HepG2 (cell line): ENCODE measurements around the gene RNU4-1.
"Not testable (repeated sequence)": the region's sequence is repeated elsewhere in the genome, so short reads cannot be mapped to it uniquely, and the experiment has no call there.

Experiments
- CBX5 ChIP-seq: sonication (generic); formaldehyde crosslinking; IDR thresholded peaks from 2 replicates; pipeline ENCODE4 v1.4.0; 2020; ENCODE audit warnings: missing genetic modification reagents, borderline replicate concordance
- HMG20A ChIP-seq: IDR thresholded peaks from 2 replicates; pipeline ENCODE4 v1.6.1; 2016; ENCODE audit warnings: borderline replicate concordance
- PHF21A ChIP-seq: sonication (generic); formaldehyde crosslinking; IDR thresholded peaks from 2 replicates; pipeline ENCODE4 v1.5.0; 2020; ENCODE audit warnings: mild to moderate bottlenecking, missing genetic modification reagents
- ZNF274 ChIP-seq: sonication (generic); formaldehyde crosslinking; IDR thresholded peaks from 2 replicates; pipeline ENCODE4 v1.5.1; 2020; ENCODE audit warnings: mild to moderate bottlenecking, missing genetic modification reagents
- ZNF34 ChIP-seq: sonication (generic); formaldehyde crosslinking; IDR thresholded peaks from 2 replicates; pipeline ENCODE4 v1.4.0; 2020; ENCODE audit warnings: mild to moderate bottlenecking, missing genetic modification reagents, borderline replicate concordance
- ZNF678 ChIP-seq: sonication (generic); formaldehyde crosslinking; IDR thresholded peaks from 2 replicates; pipeline ENCODE4 v1.4.0; 2020; ENCODE audit warnings: mild to moderate bottlenecking, missing genetic modification reagents
- ZNF816 ChIP-seq: sonication (generic); formaldehyde crosslinking; IDR thresholded peaks from 2 replicates; pipeline ENCODE4 v1.8.0; 2022; ENCODE audit warnings: missing genetic modification reagents, mild to moderate bottlenecking, borderline replicate concordance
- TF ChIP-seq, protein P1 (sequence below): sonication (generic); formaldehyde crosslinking; IDR thresholded peaks from 2 replicates; pipeline ENCODE4 v1.4.0; 2020; ENCODE audit warnings: mild to moderate bottlenecking, missing genetic modification reagents
- TF ChIP-seq, protein P2 (sequence below): sonication (generic); formaldehyde crosslinking; IDR thresholded peaks from 2 replicates; pipeline ENCODE4 v1.4.0; 2020; ENCODE audit warnings: missing genetic modification reagents
- TF ChIP-seq, protein P3 (sequence below): sonication (generic); formaldehyde crosslinking; conservative IDR thresholded peaks from 2 replicates; pipeline ENCODE4 v1.8.0; 2022; ENCODE audit warnings: low read depth, missing genetic modification reagents
- TF ChIP-seq, protein P4 (sequence below): conservative IDR thresholded peaks from 2 replicates; pipeline ENCODE4 v1.6.1; 2018; ENCODE audit warnings: missing genetic modification reagents

DNA sequence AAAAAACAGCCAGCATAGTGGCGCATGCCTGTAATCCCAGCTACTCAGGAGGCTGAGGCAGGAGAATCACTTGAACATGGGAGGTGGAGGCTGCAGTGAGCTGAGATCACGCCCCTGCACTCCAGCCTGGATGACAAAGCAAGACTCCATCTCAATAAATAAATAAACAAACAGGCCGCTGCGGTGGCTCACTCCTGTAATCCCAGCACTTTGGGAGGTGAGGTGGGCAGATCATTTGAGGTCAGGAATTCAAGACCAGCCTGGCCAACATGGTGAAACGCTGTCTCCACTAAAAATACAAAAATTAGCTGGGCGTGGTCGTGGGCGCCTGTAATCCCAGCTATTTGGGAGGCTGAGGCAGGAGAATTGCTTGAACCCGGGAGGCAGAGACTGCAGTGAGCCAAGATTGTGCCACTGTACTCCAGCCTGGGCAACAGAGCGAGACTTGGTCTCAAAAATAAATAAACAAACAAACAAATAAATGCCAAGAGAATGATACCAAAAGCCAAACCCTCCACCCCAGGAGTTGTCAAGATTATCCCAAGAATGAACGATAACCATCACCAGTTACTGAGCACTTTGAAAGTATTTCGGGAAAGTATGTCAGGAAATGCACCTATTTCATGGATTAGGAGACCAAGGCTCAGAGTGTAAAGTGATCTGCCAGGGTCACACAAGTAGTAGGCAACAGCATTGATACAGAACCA, 41.5 kb downstream of the RNU4-1 start:
- TF ChIP-seq ZNF816 (CRISPR knock-in tag); HMG20A (CRISPR knock-in tag); ZNF678; ZNF274; CBX5 (CRISPR knock-in tag); ZNF34 (CRISPR knock-in tag); PHF21A: not testable (repeated sequence)
- TF ChIP-seq, protein P1, sequence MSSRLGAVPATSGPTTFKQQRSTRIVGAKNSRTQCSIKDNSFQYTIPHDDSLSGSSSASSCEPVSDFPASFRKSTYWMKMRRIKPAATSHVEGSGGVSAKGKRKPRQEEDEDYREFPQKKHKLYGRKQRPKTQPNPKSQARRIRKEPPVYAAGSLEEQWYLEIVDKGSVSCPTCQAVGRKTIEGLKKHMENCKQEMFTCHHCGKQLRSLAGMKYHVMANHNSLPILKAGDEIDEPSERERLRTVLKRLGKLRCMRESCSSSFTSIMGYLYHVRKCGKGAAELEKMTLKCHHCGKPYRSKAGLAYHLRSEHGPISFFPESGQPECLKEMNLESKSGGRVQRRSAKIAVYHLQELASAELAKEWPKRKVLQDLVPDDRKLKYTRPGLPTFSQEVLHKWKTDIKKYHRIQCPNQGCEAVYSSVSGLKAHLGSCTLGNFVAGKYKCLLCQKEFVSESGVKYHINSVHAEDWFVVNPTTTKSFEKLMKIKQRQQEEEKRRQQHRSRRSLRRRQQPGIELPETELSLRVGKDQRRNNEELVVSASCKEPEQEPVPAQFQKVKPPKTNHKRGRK (CRISPR knock-in tag): not testable (repeated sequence)
- TF ChIP-seq, protein P2, sequence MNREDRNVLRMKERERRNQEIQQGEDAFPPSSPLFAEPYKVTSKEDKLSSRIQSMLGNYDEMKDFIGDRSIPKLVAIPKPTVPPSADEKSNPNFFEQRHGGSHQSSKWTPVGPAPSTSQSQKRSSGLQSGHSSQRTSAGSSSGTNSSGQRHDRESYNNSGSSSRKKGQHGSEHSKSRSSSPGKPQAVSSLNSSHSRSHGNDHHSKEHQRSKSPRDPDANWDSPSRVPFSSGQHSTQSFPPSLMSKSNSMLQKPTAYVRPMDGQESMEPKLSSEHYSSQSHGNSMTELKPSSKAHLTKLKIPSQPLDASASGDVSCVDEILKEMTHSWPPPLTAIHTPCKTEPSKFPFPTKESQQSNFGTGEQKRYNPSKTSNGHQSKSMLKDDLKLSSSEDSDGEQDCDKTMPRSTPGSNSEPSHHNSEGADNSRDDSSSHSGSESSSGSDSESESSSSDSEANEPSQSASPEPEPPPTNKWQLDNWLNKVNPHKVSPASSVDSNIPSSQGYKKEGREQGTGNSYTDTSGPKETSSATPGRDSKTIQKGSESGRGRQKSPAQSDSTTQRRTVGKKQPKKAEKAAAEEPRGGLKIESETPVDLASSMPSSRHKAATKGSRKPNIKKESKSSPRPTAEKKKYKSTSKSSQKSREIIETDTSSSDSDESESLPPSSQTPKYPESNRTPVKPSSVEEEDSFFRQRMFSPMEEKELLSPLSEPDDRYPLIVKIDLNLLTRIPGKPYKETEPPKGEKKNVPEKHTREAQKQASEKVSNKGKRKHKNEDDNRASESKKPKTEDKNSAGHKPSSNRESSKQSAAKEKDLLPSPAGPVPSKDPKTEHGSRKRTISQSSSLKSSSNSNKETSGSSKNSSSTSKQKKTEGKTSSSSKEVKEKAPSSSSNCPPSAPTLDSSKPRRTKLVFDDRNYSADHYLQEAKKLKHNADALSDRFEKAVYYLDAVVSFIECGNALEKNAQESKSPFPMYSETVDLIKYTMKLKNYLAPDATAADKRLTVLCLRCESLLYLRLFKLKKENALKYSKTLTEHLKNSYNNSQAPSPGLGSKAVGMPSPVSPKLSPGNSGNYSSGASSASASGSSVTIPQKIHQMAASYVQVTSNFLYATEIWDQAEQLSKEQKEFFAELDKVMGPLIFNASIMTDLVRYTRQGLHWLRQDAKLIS (CRISPR knock-in tag): not testable (repeated sequence)
- TF ChIP-seq, protein P3, sequence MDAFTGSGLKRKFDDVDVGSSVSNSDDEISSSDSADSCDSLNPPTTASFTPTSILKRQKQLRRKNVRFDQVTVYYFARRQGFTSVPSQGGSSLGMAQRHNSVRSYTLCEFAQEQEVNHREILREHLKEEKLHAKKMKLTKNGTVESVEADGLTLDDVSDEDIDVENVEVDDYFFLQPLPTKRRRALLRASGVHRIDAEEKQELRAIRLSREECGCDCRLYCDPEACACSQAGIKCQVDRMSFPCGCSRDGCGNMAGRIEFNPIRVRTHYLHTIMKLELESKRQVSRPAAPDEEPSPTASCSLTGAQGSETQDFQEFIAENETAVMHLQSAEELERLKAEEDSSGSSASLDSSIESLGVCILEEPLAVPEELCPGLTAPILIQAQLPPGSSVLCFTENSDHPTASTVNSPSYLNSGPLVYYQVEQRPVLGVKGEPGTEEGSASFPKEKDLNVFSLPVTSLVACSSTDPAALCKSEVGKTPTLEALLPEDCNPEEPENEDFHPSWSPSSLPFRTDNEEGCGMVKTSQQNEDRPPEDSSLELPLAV (CRISPR knock-in tag): not testable (repeated sequence)
- TF ChIP-seq, protein P4, sequence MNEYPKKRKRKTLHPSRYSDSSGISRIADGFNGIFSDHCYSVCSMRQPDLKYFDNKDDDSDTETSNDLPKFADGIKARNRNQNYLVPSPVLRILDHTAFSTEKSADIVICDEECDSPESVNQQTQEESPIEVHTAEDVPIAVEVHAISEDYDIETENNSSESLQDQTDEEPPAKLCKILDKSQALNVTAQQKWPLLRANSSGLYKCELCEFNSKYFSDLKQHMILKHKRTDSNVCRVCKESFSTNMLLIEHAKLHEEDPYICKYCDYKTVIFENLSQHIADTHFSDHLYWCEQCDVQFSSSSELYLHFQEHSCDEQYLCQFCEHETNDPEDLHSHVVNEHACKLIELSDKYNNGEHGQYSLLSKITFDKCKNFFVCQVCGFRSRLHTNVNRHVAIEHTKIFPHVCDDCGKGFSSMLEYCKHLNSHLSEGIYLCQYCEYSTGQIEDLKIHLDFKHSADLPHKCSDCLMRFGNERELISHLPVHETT (CRISPR knock-in tag): not testable (repeated sequence)
